Keratinocyte (primary cell): ENCODE results near the gene EPHB1.

Experiments
- CTCF ChIP-seq, 3 experiments: IDR thresholded peaks in 1 of 3; conservative IDR thresholded peaks in 1 of 3; optimal IDR thresholded peaks in 1 of 3; 2 replicates in 2 of 3; 3 replicates in 1 of 3; pipeline versions ENCODE3 to v1.5.1; 2011; ENCODE audit warnings: low read length in 3 of 3, mild to moderate bottlenecking in 3 of 3, moderate library complexity in 2 of 3, control low read depth in 1 of 3, inconsistent platforms in 1 of 3; ENCODE audit not compliant: insufficient read depth in 2 of 3; ENCODE audit errors: extremely low read depth in 1 of 3
- EZH2 ChIP-seq: IDR thresholded peaks from one replicate; pipeline ENCODE4 v1.6.1; 2012; ENCODE audit warnings: inconsistent platforms, mild to moderate bottlenecking, low read length, moderate library complexity

- no peak for TF ChIP-seq CTCF (optimal IDR thresholded peaks at IDR 0.05 in 1 of 3, IDR thresholded peaks at IDR 0.05 in 1 of 3, conservative IDR thresholded peaks at IDR 0.05 in 1 of 3; ENCODE audit: extremely low read depth in 1 of 3, insufficient read depth in 2 of 3, low read length in 3 of 3)
- TF ChIP-seq EZH2: no peak
Observed at GRCh38 chr3:134863915-134864314, 68.9 kb downstream of the EPHB1 start.
